ENCODE data around the gene RNF220.
A peak's percentile ranks its signal among the peaks of the same experiment; 100 is the strongest.
"Not testable (repeated sequence)": the region's sequence is repeated elsewhere in the genome, so short reads cannot be mapped to it uniquely, and the experiment has no call there.

RNF220 gene

DNA sequence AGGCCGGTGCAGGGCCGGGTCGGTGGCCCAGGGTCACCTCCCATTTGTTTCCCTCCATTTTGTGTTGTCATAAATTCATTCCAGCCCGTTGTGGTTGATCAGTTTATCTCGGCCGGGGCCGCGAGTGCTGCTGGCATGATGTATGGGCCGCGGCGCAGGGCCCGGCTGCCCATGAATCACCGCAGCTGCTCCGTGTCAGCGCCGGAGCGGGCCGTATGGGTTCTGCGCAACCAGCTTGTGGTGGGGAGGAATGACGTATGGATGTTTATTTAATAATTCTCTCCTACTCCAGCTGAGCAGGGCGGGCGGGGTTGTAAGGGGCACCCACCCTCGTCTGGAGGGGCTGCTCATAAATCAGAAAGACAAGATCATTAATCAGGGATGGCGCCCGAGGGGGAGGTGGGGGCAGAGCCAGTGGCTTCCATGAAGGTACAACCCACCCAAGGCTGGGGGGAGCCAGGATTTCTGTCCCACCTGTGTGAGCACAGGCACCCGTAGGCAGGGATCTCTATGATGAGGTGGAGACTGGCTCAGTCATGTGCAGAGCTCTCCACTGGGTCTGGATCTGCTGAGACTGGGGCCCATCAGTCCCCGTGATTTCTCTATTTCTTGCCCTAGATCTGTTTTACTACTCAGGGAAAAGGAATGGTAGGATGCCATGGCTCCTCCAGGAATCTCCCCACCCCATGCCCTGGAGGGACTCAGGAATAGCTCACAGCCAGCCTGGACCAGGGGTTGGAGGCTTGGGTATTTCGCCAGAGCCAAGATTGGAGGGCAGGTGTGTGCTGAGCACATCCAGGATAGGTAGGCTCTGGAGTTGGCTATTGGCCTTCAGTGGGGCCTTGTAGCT is 241.4 kb downstream of the RNF220 start:
- DNase-seq (ENCODE audit: insufficient read length, low spot score) (no peak), FAIRE-seq (no peak)

DNA sequence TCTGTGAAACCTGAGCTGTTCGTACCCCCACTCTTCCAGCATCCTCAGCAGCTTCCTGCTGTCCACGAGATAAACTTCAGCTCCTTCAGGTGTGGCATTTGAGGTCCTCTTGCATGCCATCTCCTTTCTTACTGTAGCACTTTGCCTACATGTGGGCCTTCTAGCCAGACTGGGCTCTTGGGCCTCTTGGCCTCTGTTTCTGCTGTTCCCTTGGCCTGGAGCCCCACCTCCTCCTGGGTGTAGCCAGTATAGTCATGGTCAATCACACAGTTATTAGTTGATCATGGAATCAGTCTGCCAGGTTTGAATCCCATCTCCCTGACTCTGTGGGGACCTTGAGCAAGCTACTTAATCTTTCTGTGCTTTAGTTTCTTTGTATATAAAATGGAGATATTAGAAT is 242.8 kb downstream of the RNF220 start:
- FAIRE-seq (no peak), DNase-seq (ENCODE audit: insufficient read length, low spot score) (no peak)

DNA sequence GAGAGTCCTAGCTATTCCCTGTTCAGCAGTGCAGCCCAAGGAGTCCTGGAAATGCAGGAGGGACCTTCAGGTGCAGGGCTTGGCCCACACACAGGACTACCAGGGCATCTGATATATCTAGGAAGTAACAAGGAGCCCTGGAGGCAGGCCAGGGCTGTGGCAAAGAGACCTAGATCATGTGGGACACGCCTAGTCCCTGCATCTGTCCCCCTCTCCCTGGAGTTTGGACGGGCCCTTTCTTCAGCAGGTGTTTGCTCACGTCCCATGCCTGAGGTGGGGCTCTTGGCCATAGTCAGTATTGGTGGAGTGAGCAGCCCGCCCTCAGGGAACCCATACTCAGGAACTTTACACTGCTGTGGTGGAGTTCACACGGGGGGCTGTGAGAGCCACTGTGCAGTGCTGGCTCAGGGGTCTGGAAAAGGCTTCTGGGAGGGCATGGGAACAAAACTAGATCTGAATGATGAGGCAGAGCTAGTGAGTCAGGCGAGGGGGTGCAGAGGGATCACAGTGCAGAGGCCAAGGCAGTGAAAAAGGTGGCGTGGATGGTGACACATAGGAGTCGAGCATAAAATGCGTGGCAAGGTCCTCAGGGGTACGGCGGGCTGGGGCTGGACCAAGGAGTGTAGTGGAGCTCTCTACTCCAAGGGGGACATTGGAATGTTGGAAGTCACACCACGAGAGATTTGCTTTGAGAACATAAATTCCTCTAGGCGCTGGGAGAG is 243.6 kb downstream of the RNF220 start:
- FAIRE-seq (no peak), DNase-seq (ENCODE audit: insufficient read length, low spot score) (no peak)

DNA sequence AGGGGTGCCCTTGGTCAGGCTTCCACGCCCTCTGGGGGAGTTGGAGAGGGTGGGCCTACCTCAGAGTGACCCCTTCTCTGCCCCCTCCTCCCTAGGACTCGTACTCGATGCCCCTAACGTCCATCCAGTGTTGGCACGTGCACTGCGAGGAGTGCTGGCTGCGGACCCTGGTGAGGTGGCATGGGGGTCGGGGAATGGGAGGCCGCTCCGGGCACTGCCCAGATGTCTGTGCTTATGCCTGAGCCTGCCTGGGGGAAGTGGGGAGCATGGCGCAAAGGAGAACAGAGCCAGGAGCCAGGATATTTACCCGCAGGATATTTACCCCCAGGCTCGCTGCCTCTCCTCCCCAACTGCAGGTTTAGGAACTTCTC is 244.7 kb downstream of the RNF220 start:
- DNase-seq (ENCODE audit: insufficient read length, low spot score): no peak

DNA sequence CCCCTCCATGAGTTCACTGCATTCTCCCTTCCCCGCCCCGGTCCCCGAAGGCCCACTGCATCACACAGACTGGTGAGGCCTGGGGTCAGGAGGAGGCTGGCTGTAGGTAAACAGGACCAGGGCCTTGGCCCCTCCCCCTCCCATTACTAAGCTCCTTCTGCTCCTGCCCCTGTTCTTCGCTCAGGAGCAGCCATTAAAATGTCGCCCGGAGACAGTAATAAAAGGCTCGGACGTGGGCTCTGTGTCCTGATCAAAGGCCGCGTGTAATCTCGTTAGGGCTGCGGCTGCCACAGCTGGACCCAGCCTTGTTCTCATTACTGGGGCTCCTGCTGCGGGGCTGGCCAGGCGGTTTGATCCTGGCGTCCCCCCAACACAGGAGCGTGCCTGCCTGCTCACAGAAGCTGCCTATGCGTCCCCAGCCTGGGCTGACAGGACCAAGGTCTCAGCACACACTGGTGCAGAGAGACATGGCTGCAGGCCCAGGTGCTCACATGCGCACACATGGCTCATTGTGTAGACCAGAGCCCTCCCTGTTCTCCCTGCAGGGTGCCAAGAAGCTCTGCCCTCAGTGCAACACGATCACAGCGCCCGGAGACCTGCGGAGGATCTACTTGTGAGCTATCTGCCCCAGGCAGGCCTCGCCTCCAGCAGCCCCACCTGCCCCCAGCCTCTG is 245.2 kb downstream of the RNF220 start:
- FAIRE-seq: no peak
- DNase-seq (ENCODE audit: insufficient read length, low spot score): no peak

More for the DNA sequence above, 244.7 kb downstream of the RNF220 start:
- no peak for FAIRE-seq

DNA sequence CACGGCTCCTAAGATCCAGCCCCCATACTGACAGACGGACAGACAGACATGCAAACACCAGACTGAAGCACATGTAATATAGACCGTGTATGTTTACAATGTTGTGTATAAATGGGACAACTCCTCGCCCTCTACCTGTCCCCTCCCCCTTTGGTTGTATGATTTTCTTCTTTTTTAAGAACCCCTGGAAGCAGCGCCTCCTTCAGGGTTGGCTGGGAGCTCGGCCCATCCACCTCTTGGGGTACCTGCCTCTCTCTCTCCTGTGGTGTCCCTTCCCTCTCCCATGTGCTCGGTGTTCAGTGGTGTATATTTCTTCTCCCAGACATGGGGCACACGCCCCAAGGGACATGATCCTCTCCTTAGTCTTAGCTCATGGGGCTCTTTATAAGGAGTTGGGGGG is 246.0 kb downstream of the RNF220 start:
- FAIRE-seq: no peak

DNA sequence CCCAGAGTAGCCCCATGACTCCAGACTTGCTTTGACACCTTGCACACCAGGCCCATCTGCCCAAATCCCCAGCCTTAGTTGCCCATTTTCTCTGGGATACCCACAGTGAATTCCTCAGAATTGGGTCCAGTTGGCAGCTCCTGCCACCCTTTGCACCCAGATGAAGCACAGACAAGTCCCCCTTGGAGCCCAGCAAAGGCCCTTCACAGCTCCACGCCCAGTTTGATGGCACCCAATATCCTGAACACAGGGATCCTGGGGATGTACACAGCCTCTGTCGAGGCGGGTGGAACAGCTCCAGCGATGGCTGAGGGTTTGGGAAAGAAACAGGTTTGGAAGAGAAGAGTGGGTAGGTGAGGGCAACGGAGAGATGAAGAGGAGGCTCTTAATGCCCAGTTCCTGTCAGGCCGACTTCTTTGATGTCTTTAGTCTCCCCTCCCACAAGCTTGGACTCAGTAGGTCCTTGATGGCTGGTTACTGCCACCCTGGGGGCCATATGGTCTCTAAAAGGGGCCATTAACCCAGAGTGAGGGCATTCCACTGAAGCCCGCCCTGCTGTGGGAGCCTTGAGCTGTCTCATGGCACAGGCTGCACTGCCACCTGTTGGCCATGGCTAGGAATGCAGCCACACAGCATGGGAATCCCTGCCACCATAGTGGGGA is 247.5 kb downstream of the RNF220 start:
- peak; percentile 89 for FAIRE-seq

More for the DNA sequence above, 246.0 kb downstream of the RNF220 start:
- no peak for DNase-seq (ENCODE audit: insufficient read length, low spot score)

DNA sequence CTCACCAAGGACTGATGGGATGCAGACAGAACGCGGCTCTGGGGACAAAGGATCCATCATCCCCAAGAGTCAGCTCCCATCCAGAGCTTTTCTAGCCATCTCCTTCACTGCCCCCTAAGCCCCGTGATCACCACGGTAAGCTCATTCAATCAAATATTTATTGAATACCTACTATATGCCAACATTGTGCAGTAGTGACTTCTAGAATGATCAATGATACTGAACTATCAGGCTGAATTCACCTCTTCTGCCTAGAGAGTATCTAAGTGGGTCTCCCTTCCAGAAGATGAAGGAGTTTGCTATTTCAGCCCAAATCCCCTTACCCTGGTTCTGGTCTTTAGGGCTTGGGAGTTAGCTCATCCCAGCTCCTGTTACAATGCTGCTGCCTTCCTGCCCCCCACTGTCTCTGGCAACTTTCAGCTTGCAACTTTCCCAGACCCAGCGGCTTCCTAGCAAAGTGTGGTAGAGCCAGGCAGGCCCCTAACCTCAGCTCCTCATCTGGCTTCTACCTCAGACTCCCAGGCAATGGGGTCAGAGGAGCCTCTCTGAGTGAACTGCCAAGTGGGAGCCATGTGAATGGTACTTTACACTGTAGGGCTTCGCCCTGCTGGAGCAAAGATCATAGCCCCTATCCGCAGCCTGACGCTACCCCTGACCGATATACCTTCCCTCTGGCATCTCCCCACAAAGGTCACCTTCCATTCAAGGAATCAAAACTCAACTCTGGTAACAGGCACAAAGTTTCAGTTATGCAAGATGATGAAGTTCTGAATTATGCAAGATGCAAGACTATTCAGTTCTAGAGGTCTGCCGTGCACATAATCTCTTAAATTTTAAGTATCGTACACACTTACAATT is 248.3 kb downstream of the RNF220 start:
- no peak for DNase-seq (ENCODE audit: insufficient read length, low spot score)
- no peak for FAIRE-seq

More for the DNA sequence above, 247.5 kb downstream of the RNF220 start:
- DNase-seq (ENCODE audit: insufficient read length, low spot score): peak; percentile 89

DNA sequence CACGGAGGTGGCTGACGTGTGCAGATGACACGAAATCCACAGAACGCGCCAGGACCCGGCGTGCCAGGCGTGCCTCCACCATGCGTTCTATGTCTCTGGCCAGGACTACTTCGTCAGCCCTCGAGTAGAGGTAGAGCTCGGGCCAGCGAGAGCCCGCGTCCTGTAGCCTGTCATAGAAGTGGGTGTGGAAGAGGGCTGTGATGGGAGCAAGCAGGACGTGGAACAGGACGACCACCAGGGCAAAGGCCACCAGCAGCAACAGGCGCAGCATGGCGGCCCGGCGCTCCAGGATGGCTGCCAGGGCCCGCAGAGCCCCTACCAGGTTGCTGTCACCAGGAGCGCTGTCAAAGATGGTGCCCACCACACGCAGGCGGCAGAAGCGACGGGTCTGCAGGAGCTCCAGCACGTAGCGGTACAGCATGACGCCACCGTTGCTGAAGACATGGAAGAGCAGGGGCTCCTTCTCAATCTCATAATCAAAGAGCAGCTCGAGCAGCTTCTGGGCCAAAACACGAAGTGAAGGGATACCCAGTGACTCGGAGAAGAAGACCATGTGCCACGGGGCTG is 249.6 kb downstream of the RNF220 start:
- FAIRE-seq: no peak
- no peak for DNase-seq (ENCODE audit: insufficient read length, low spot score)

DNA sequence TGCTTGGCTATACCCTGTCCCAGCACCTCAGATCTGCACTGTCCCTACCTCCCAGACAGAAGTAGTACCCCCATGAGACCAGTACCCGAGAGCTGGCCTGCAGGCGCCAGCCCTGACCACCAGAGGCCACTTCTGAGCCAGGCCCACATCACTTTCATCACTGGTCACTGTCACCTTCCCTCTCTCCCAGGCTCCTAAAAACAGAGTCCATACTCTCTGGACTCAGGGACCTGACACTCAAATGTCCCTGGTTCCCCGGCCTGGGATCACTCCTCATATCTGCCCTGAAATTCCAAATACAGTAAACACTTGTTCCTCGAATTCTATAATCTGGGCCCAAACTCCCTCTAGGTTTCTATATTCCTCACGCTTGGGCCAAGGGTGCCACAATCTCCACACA is 250.6 kb downstream of the RNF220 start:
- FAIRE-seq: no peak
- DNase-seq (ENCODE audit: insufficient read length, low spot score): no peak

DNA sequence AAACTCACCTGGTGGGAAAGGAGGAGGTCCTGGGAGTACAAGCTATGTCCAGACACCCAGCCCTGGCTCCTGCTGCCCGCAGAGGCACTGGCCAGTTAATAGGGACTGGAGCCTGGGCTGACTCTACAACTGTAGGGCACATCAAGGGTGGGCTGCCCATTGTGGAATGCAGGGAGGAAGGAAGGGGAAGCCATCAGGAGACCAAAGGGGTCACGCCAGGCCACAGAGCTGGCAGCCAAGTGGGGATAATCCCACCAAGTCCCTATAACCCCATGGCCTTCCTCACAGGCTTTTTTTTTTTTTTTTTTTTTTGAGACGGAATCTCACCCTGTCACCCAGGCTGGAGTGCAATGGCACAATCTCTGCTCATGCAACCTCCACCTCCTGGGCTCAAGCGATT is 254.5 kb downstream of the RNF220 start:
- no peak for FAIRE-seq
- no peak for DNase-seq (ENCODE audit: insufficient read length, low spot score)

DNA sequence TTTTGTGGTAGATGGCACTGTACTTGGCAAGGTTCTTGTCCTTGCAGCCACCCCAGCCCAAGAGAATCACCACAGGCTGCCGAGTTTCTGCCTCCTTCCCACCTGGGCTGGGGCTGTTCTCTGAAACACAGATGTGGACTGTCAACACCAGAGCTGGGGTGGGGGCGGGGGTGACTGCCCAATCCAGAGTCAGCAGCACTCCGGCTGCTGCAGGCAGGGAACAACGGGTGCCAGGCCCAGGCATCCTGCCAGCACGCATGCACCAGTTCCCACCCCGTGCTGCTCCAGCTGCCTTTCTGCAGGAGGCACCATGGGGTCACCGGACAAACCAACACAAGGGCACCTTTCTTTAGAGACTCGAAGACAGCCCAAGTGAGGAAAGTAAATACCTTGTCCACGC is 255.1 kb downstream of the RNF220 start:
- FAIRE-seq (no peak), DNase-seq (ENCODE audit: insufficient read length, low spot score) (no peak)

DNA sequence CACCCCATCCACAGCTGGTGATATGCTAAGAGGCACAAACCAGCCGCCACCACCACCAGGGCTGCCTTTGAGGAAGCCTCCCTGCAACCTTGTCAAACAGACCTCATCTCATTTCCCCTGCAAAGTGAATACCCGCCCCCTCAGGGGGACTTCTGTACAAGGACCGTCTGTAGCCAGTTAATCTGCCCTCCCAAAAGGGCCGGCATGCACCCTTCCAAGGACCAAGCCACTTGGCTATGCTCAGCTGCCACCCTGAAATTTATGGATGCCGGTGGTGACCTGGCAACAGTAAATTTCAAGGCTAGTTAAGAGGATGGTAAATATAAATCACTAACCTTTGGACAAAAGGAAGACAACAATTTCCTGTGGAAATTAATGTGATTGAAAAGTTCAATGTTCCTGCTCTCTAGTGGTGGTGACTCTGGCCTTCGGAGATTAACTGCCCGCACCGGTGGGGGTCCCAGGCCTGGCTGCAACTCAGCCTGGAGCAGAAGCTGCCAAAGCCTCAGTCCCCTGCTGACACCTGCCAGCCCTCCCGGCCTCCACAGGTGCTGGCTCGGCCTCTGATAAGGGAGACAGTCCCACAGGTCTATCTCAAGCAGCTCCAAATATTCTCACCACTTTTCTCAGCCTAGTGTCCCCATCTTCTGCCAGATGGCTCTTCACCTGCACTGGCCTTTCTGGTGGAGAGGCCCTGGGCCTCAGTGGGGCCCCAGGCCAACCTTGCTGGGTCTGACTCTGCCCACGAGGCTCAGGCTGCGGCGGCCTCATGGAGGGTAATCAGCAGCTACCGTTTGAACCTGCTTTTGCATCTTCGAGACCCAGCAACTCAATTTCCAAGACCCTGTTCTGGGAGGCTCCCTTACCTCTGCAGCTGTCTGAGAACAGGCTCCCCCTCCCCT is 257.0 kb downstream of the RNF220 start:
- DNase-seq (ENCODE audit: insufficient read length, low spot score) (no peak), FAIRE-seq (no peak)

DNA sequence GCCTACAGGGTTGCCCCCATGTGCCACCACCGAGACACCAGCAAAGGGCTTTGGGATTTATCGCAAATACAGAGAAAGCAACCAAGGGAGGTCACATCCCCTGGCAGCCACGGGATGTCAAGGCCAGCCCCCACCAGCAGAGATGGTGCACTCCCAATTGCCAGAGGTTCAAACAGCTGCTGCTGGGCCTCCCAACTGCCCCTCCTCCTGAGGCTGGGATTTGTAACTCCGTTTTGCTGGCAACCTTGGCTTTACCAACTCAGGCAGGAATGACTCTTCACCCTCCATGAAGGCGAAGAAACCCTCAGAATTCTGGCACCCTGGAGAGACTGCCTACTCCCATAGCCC is 257.6 kb downstream of the RNF220 start:
- FAIRE-seq: no peak

DNA sequence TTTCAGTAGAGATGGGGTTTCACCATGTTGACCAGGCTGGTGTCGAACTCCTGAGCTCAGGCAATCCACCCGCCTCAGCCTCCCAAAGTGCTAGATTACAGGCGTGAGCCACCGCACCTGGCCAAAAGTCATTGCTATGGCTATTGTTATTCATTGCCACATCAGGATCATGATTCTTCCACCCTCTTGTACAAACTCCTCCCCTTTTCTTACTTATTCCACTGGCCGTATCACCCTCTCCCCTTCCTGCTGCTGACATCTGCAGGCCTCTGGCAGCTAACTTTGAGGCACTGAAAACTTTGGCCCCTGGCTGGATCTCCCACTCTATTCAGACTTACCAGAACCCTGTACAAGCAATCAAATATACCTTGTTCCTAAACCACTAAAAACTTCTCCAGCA is 258.4 kb downstream of the RNF220 start:
- no peak for FAIRE-seq
- no peak for DNase-seq (ENCODE audit: insufficient read length, low spot score)

More for the DNA sequence above, 257.6 kb downstream of the RNF220 start:
- DNase-seq (ENCODE audit: insufficient read length, low spot score): no peak

DNA sequence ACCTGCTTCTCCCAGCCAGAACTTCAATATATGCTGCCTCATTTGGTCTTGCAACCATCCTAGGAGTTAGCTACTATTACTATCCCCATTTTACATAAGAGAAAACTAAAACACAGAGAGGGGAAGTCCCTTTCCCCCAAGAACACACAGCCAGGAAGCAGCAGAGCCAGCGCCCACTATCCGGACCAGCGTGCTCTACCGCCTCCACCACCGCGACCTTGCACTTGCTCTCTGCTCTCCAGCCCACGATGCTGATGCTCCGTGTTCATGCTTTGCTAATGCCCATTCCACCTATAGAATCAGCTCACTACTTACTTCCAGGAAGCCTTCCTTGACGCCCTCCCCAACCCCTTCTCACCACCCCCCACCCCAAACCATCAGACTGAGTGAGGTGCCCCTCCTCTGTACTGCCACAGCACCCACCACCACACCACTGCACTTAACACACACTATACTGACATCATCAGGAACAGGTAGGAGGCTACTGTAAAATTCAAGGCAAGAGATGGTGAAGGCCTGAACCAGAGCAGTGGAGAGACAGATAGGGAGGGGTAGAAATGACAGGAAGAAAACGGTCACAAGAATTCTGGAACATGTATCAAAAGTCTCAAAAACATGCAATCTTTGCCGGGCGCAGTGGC is 259.8 kb downstream of the RNF220 start:
- peak; percentile 83 for FAIRE-seq

DNA sequence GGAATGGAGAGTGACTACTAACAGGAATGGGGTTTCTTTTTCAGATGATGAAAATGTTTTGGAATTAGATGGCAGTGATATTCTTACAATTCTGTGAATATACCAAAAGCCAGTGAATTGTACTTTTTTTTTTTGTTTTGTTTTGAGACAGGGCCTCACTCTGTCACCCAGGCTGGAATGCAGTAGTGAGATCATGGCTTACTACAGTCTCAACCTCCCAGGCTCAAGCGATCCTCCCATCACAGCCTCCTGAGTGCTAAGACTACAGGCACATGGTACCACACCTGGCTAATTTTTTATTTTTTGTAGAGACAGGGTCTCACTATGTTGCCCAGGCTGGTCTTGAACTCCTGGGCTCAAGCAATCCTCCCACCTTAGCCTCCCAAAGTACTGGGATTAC is 261.7 kb downstream of the RNF220 start:
- not testable (repeated sequence) for FAIRE-seq

More for the DNA sequence above, 259.8 kb downstream of the RNF220 start:
- no peak for DNase-seq (ENCODE audit: insufficient read length, low spot score)

More for the DNA sequence above, 261.7 kb downstream of the RNF220 start:
- DNase-seq (ENCODE audit: insufficient read length, low spot score): not testable (repeated sequence)
